Measurements from ENCODE around the gene TRIM26.

The TRIM26 gene

GRCh38 chr6:30162265-30163089 lies 50.7 kb downstream of the TRIM26 start:
- Histone ChIP-seq H3K4me1 (ENCODE audit: control insufficient read depth in 1 of 2, insufficient read depth in 2 of 2, low read length in 2 of 2) (no peaks in the 10 kb centered on the region), H3K4ac (ENCODE audit: low read depth, low read length) (no peak overlapping the region), H3K27ac (ENCODE audit: low read depth, low read length) (no peak overlapping the region), H3K9ac (ENCODE audit: low read length) (no peak overlapping the region), H3K9me3 (ENCODE audit: insufficient read depth, low read depth, low read length) (peaks cover 2% of the 10 kb centered on the region), H3K36me3 (ENCODE audit: control insufficient read depth in 1 of 2, insufficient read depth in 2 of 2, low read length in 2 of 2) (no peaks in the 10 kb centered on the region), H3K4me2 (ENCODE audit: low read length) (no peak overlapping the region), H2BK120ac (ENCODE audit: insufficient read depth, low read length, poor library complexity) (no peak overlapping the region), H2BK5ac (ENCODE audit: low read depth, low read length, poor library complexity) (no peak overlapping the region), H3K79me1 (ENCODE audit: low read length) (no peaks in the 10 kb centered on the region), H4K12ac (ENCODE audit: low read depth, low read length) (no peak overlapping the region), H2AK5ac (ENCODE audit: low read length) (no peak overlapping the region), H4K8ac (ENCODE audit: low read depth, low read length) (no peak overlapping the region), H3K4me3 (ENCODE audit: low read depth, low read length) (no peak overlapping the region), H3K18ac (ENCODE audit: low read length) (no peak overlapping the region), H2BK12ac (ENCODE audit: low read length) (no peak overlapping the region), H4K91ac (ENCODE audit: low read depth, low read length) (no peak overlapping the region), H3K14ac (ENCODE audit: low read length) (no peak overlapping the region), H3K27me3 (ENCODE audit: insufficient read depth, low read length) (no peaks in the 10 kb centered on the region), H2AFZ (ENCODE audit: insufficient read depth, low read length, poor library complexity) (no peak overlapping the region), H3K79me2 (ENCODE audit: control insufficient read depth, insufficient read depth, low read length, poor library complexity) (no peaks in the 10 kb centered on the region), H3K23ac (ENCODE audit: low read length) (no peak overlapping the region)
- DNase-seq, result no peak
- no CpG with 5 or more reads among the region's 12 CpGs for WGBS (ENCODE audit: extremely low coverage, insufficient coverage, insufficient read length)

DNA sequence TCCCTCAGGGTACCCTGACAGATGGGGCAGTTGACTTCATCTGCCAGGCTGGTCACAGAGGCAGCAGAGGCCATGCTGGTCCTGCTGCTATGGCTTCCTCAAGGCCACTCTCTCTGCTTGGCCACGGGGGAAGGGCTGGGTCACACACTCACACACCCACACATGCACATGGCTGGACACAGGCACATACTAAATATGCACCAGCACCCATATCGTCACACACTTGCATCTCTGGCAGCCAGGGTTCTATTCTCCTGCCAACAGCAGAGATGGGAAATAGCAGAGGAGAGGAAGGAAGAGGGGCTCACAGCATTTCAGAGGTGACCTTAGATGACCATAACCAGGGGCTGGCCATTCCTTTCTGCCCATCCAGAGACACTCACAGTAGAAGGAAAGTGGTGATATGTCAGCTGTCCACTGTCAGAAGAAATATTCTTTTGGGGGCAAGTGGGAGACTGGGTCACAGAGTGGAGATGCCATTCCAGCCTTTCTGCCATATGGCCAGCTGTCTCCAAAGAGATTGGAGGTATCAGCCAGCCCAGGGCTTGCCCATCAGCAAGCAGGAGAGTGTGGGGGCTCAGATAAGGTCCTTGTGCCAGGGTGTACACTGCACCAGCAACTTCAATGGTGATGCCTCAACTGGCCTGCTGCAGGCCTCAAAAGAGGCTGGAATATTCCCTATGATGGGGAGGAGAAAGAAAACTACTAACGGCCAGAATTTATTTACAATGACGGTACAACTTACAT lies 52.2 kb downstream of the TRIM26 start, which contains the start of gene TRIM10:
Gene TRIM10, minus strand, starts transcription at position 427 of the 747 bp plus-strand sequence. Its CDS starts 353 bp downstream, at position 74.
- H4K8ac ChIP-seq (ENCODE audit: low read depth, low read length), result no peak within 1 kb of the TSS
- no peak within 1 kb of the TSS for H3K14ac ChIP-seq (ENCODE audit: low read length)
- no peak within 1 kb of the TSS for H3K23ac ChIP-seq (ENCODE audit: low read length)
- DNase-seq, result no peak
- no peak within 1 kb of the TSS for H3K4ac ChIP-seq (ENCODE audit: low read depth, low read length)
- H2AFZ ChIP-seq (ENCODE audit: insufficient read depth, low read length, poor library complexity), result no peak within 1 kb of the TSS
- H3K9me3 ChIP-seq (ENCODE audit: insufficient read depth, low read depth, low read length), result peaks cover 2% of the 10 kb centered on the region
- H2BK12ac ChIP-seq (ENCODE audit: low read length), result no peak within 1 kb of the TSS
- no peaks in the 10 kb centered on the region for H3K36me3 ChIP-seq (ENCODE audit: control insufficient read depth in 1 of 2, insufficient read depth in 2 of 2, low read length in 2 of 2)
- no peaks in the 10 kb centered on the region for H3K4me1 ChIP-seq (ENCODE audit: control insufficient read depth in 1 of 2, insufficient read depth in 2 of 2, low read length in 2 of 2)
- H3K27me3 ChIP-seq (ENCODE audit: insufficient read depth, low read length), result no peaks in the 10 kb centered on the region
- WGBS (ENCODE audit: extremely low coverage, insufficient coverage, insufficient read length), result no CpG with 5 or more reads among the region's 4 CpGs
- no peak within 1 kb of the TSS for H2AK5ac ChIP-seq (ENCODE audit: low read length)
- H3K79me1 ChIP-seq (ENCODE audit: low read length), result no peaks in the 10 kb centered on the region
- no peak within 1 kb of the TSS for H4K91ac ChIP-seq (ENCODE audit: low read depth, low read length)
- no peak within 1 kb of the TSS for H4K12ac ChIP-seq (ENCODE audit: low read depth, low read length)
- no peak within 1 kb of the TSS for H2BK5ac ChIP-seq (ENCODE audit: low read depth, low read length, poor library complexity)
- peak within 1 kb of the TSS; percentile 40 for H3K4me3 ChIP-seq (ENCODE audit: low read depth, low read length)
- H3K9ac ChIP-seq (ENCODE audit: low read length), result no peak within 1 kb of the TSS
- H3K4me2 ChIP-seq (ENCODE audit: low read length), result no peak within 1 kb of the TSS
- H3K27ac ChIP-seq (ENCODE audit: low read depth, low read length), result no peak within 1 kb of the TSS
- no peak within 1 kb of the TSS for H2BK120ac ChIP-seq (ENCODE audit: insufficient read depth, low read length, poor library complexity)
- no peaks in the 10 kb centered on the region for H3K79me2 ChIP-seq (ENCODE audit: control insufficient read depth, insufficient read depth, low read length, poor library complexity)
- H3K18ac ChIP-seq (ENCODE audit: low read length), result no peak within 1 kb of the TSS

- no peak for DNase-seq
- no peak overlapping the region for H3K18ac ChIP-seq (ENCODE audit: low read length)
- no peak overlapping the region for H2BK120ac ChIP-seq (ENCODE audit: insufficient read depth, low read length, poor library complexity)
- no peak overlapping the region for H2AFZ ChIP-seq (ENCODE audit: insufficient read depth, low read length, poor library complexity)
- H3K4me2 ChIP-seq (ENCODE audit: low read length), result no peak overlapping the region
- H3K79me2 ChIP-seq (ENCODE audit: control insufficient read depth, insufficient read depth, low read length, poor library complexity), result no peaks in the 10 kb centered on the region
- H3K23ac ChIP-seq (ENCODE audit: low read length), result no peak overlapping the region
- no peaks in the 10 kb centered on the region for H3K36me3 ChIP-seq (ENCODE audit: control insufficient read depth in 1 of 2, insufficient read depth in 2 of 2, low read length in 2 of 2)
- H3K14ac ChIP-seq (ENCODE audit: low read length), result no peak overlapping the region
- no peak overlapping the region for H4K8ac ChIP-seq (ENCODE audit: low read depth, low read length)
- H2AK5ac ChIP-seq (ENCODE audit: low read length), result no peak overlapping the region
- H3K4me3 ChIP-seq (ENCODE audit: low read depth, low read length), result peak overlapping the region; percentile 40
- no peak overlapping the region for H2BK12ac ChIP-seq (ENCODE audit: low read length)
- H3K27ac ChIP-seq (ENCODE audit: low read depth, low read length), result no peak overlapping the region
- no peaks in the 10 kb centered on the region for H3K79me1 ChIP-seq (ENCODE audit: low read length)
- H3K9me3 ChIP-seq (ENCODE audit: insufficient read depth, low read depth, low read length), result peaks cover 2% of the 10 kb centered on the region
- H2BK5ac ChIP-seq (ENCODE audit: low read depth, low read length, poor library complexity), result no peak overlapping the region
- no peaks in the 10 kb centered on the region for H3K4me1 ChIP-seq (ENCODE audit: control insufficient read depth in 1 of 2, insufficient read depth in 2 of 2, low read length in 2 of 2)
- no peak overlapping the region for H3K9ac ChIP-seq (ENCODE audit: low read length)
- no peak overlapping the region for H3K4ac ChIP-seq (ENCODE audit: low read depth, low read length)
- WGBS (ENCODE audit: extremely low coverage, insufficient coverage, insufficient read length), result no CpG with 5 or more reads among the region's 17 CpGs
- no peaks in the 10 kb centered on the region for H3K27me3 ChIP-seq (ENCODE audit: insufficient read depth, low read length)
- H4K12ac ChIP-seq (ENCODE audit: low read depth, low read length), result no peak overlapping the region
- H4K91ac ChIP-seq (ENCODE audit: low read depth, low read length), result no peak overlapping the region
Observed at GRCh38 chr6:30160008-30160784, 53.0 kb downstream of the TRIM26 start.

DNA sequence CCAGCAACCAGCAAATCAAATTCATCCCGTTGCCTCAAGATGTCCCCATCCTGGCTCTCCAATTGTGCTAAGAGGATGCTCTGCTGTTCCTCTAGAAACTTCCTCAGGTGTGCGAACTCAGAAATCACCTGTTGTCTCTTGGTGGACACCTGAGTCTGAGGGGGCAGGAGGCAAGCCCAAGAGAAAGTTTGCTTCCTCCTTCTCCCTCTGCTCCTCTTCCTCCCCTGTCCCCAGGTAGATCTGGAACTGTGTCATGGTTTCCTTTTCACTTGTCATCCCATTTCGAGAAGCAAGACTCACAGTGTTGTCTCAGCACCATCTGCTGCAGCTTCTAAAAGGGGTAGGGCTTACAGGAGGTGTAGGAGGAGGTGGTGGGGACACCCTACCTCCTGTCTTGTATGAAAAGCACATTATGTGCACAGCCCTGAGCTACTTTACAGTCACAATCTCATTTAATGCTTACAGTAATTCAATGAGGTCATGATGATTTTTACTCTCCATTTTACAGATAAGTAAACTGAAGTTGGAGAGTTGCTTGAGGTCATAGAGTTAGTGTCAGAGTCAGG lies 54.6 kb downstream of the TRIM26 start:
- no peaks in the 10 kb centered on the region for H3K79me1 ChIP-seq (ENCODE audit: low read length)
- no peaks in the 10 kb centered on the region for H3K4me1 ChIP-seq (ENCODE audit: control insufficient read depth in 1 of 2, insufficient read depth in 2 of 2, low read length in 2 of 2)
- DNase-seq, result no peak
- no peak overlapping the region for H2BK5ac ChIP-seq (ENCODE audit: low read depth, low read length, poor library complexity)
- no peak overlapping the region for H3K14ac ChIP-seq (ENCODE audit: low read length)
- no peak overlapping the region for H3K4me2 ChIP-seq (ENCODE audit: low read length)
- WGBS (ENCODE audit: extremely low coverage, insufficient coverage, insufficient read length), result no CpG with 5 or more reads among the region's 3 CpGs
- H4K91ac ChIP-seq (ENCODE audit: low read depth, low read length), result no peak overlapping the region
- no peak overlapping the region for H3K18ac ChIP-seq (ENCODE audit: low read length)
- no peak overlapping the region for H4K8ac ChIP-seq (ENCODE audit: low read depth, low read length)
- no peak overlapping the region for H3K27ac ChIP-seq (ENCODE audit: low read depth, low read length)
- no peak overlapping the region for H3K4ac ChIP-seq (ENCODE audit: low read depth, low read length)
- H2AK5ac ChIP-seq (ENCODE audit: low read length), result no peak overlapping the region
- H3K79me2 ChIP-seq (ENCODE audit: control insufficient read depth, insufficient read depth, low read length, poor library complexity), result no peaks in the 10 kb centered on the region
- H3K4me3 ChIP-seq (ENCODE audit: low read depth, low read length), result no peak overlapping the region
- H3K9me3 ChIP-seq (ENCODE audit: insufficient read depth, low read depth, low read length), result peaks cover 2% of the 10 kb centered on the region
- no peak overlapping the region for H2AFZ ChIP-seq (ENCODE audit: insufficient read depth, low read length, poor library complexity)
- no peak overlapping the region for H4K12ac ChIP-seq (ENCODE audit: low read depth, low read length)
- no peak overlapping the region for H3K9ac ChIP-seq (ENCODE audit: low read length)
- H2BK12ac ChIP-seq (ENCODE audit: low read length), result no peak overlapping the region
- H3K23ac ChIP-seq (ENCODE audit: low read length), result no peak overlapping the region
- no peak overlapping the region for H2BK120ac ChIP-seq (ENCODE audit: insufficient read depth, low read length, poor library complexity)
- no peaks in the 10 kb centered on the region for H3K27me3 ChIP-seq (ENCODE audit: insufficient read depth, low read length)
- no peaks in the 10 kb centered on the region for H3K36me3 ChIP-seq (ENCODE audit: control insufficient read depth in 1 of 2, insufficient read depth in 2 of 2, low read length in 2 of 2)
